ENCODE measurements around the gene MAS1L. TPM values are rescaled to one million over a fixed set of nuclear protein-coding genes. Genes with fewer than 3 reads are reported as not detected.

MAS1L gene
- polyA plus RNA-seq, 3 donors, result not detected

DNA sequence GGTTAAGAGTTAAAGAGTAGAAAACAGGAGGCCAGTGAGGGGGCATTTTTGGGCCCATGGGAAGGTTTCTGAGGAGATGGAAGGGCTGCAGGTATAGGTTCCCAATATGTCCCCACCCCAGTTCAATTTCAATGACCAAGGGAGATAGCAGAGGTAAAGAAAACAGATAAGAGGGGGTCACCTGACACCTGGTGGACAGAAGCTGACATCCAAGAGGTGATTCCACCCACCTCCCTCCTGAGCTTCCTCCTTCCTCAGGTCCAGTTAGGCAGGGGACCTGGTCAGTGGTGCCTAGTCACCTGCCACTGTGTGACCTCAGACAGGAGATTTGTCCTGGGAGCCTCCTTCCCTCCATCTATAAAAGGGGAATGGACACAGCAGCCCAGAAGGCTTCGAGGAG is 29.5 kb upstream of the MAS1L start:
- no peak for DNase-seq (ENCODE audit: extremely low read depth in 1 of 11, low read depth in 9 of 11, low spot score in 4 of 11)

DNA sequence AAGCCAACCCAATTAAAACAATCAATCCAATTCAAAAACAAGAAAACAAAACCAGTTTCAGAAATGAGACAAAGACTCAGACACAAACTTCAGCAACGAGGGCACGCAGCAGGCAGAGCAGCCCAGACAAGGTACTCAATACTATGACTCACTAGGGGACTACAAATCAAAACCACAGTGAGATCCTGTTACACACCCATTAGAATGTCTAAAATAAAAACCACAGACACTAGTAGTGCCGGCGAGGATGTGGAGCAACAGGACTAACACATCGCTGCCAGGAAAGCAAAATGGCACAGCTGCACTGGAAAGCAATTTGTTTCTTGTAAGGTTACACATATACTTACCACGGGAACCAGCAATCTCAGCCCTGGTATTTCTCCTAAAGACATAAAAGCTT is 28.4 kb upstream of the MAS1L start:
- no peak for DNase-seq (ENCODE audit: extremely low read depth in 1 of 11, low read depth in 9 of 11, low spot score in 4 of 11)

DNA sequence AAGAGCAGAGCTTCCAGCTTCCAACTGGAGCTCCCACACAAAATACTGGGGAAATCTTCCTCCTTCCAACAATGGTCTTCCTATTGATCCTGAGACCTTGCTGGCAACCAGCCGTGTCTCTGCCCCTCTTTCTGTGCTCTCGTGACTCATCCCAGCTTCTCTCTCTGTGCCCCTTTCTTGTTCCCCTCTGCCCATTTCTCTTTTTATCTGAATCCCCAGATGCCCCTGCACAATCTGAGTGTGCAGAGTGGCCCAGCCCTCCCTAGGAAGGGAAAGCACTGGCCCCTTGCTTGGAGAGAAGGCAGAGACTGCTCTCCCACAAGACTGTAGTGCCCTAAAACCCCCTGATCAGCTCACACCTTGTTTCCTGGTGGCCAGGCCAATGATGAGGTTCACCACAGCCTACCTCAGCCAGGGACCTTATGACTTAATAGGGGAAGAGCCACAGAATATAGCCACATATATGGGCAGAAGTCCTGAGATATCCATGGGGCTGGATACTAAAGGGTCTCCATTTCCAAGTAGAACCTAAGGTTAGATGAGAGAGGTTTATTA is 23.1 kb upstream of the MAS1L start:
- no peak for DNase-seq (ENCODE audit: extremely low read depth in 1 of 11, low read depth in 9 of 11, low spot score in 4 of 11)

DNA sequence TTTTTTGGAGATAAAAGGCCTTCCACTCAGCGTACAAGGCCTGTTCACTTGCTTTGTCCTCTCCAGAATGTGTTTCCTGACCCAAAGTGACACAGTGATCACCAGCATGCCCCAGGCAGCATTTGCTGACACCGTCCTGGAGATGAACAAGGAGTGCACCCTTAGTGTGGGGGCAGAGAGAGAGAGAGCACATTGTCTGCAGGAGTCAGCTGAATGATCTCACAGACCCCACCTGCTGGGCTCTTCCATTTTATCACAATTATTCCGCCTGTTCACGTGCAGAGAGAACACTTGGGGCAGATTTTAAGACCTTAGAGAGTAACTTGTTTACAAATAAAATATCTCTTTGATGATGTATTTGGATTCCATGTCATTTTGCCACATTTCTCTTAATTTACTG is 22.4 kb upstream of the MAS1L start:
- no peak for DNase-seq (ENCODE audit: extremely low read depth in 1 of 11, low read depth in 9 of 11, low spot score in 4 of 11)

DNA sequence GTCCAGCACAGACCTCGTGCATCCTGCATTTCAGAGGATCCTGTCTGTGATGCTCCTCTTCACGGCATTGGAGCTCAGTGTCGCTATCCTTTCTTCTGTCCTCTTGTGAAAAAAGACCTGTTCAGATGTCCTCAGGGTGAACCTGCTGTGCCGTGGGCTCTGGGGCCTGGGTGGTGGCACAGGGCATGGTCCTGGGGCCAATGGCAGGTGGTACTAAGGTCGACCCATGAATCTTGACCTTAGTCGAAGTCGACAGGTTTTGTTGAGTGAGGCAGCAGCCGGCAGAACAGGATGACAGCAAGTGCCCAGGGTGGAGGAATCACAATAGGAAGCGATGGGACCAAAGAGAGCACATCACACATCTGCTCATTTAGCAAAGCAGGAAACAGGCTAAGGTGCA is 22.0 kb upstream of the MAS1L start:
- no peak for DNase-seq (ENCODE audit: extremely low read depth in 1 of 11, low read depth in 9 of 11, low spot score in 4 of 11)

DNA sequence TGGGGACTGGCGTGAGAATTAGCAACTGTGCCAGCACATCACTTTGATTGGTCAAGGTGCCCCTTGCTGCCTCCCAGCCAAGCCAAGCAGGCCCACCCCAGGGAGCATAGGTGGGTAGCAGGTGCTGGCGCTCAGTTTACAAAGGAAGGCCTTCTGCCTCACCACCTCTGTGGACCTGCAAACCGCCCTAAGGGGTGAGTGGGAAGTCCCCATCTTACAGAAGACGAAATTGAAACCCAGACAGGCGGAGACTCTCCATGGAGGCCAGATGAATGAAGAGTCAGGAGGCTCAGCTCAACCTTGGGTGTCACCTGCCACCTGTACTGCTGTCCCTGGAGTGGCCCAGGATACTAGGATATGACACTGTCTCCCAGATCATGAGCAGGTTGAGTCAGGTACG is 21.5 kb upstream of the MAS1L start:
- DNase-seq (ENCODE audit: extremely low read depth in 1 of 11, low read depth in 9 of 11, low spot score in 4 of 11), result no peak

DNA sequence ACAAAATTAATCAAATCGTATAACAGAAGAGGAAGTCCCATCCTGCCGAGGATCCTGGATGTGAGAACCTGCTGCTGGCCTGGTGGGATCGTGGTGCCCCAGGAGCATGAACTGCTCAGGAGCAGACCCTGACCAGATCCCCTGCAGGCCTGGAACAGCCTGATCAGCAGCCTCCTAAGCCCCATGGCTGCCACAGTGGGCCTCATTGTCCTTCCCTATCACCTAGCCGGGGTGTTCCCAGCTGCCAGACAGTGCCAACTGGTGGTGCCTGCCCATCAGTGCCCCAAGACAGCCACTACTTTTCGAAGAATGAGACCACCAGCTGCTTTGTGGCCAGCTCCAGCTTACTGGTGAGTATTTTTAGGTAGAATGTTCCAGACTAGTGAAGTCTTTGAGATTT is 19.6 kb upstream of the MAS1L start:
- DNase-seq (ENCODE audit: extremely low read depth in 1 of 11, low read depth in 9 of 11, low spot score in 4 of 11), result no peak

DNA sequence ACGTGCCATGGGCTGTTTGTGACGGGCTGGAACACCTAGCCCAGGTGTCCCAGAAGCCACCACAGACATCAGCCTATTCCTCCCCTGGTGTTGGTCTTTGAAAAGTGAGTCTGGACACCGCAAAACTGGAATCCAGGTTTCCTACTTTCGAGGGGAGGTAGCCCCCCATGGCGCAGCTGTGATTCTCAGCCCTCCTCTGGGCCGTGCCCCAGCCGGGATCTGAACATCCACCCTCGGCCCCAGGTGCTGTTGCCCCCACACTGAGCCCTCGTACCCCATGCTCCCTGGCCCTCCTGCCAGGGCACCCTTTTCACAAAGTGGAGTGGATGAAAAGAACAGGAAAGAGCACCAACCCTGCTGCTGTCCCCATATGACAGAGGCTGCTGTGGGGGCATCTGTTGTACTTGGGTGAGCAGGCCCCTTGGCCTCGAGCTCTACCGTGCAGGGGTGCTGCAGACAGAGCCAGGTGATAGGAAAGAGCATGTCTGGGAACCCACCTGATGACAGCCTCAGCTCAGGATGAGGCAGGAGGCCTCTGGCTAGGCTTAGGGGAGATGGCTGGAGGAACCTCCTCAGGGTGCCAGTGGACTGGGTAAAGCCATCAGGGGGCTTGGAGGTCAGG is 18.8 kb upstream of the MAS1L start:
- DNase-seq (ENCODE audit: extremely low read depth in 1 of 11, low read depth in 9 of 11, low spot score in 4 of 11), result no peak

DNA sequence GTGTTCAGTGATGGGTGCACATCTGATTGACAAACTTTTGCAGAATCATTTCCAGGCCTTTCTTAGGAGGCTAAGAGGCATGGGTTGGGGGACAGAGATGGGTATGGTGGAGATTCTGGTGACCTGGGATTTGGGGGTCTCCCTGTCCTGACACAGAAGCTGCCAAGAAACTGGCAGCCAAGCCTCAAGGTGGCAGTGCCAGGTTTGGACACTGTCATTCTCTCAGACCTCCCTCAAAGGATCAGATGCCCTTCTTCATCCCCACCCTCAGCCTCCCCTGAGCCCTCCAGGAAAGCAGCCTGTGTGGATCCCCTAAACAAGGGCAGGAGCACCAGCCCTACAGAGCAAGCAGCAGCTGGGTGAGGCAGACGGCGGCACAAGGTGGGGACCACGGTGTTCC is 18.1 kb upstream of the MAS1L start:
- no peak for DNase-seq (ENCODE audit: extremely low read depth in 1 of 11, low read depth in 9 of 11, low spot score in 4 of 11)

DNA sequence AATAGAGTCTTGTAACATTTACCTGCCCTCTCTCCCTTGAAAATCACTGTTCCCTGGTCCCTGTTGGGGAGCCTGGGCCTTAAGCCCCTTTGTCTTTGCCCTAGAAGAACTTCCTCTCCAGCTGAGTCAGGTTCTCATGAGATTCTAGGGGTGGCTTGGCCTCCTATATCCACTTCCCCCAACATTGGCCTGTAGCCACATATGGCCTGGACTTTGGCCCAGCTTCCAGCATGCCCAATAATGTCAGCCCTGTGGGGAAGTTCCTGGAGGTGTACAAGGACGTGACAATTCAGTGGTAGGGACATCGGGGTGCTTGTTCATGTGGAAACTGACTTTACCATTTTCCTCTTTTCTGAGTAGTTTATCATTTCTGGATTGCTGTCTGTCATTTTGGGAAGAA is 17.2 kb upstream of the MAS1L start:
- no peak for DNase-seq (ENCODE audit: extremely low read depth in 1 of 11, low read depth in 9 of 11, low spot score in 4 of 11)

DNA sequence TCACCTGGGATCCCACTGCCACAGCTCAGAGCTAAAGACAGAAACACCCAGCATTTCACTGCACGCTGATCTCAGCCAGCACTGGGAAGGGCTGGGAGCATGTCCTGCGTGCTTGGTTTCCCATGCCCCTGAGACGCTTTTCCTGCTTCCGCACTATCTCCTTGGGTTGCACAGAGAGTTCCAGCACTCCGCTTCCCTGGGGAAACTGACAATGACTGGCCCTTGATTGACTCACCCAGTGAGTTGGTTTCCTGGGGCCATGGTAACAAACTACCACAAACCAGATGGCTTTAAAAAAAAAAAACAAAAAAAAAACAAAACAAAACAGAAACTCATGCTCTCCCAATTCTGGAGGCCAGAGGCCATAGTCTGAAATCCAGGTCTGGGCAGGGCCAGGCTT is 14.8 kb upstream of the MAS1L start:
- no peak for DNase-seq (ENCODE audit: extremely low read depth in 1 of 11, low read depth in 9 of 11, low spot score in 4 of 11)

DNA sequence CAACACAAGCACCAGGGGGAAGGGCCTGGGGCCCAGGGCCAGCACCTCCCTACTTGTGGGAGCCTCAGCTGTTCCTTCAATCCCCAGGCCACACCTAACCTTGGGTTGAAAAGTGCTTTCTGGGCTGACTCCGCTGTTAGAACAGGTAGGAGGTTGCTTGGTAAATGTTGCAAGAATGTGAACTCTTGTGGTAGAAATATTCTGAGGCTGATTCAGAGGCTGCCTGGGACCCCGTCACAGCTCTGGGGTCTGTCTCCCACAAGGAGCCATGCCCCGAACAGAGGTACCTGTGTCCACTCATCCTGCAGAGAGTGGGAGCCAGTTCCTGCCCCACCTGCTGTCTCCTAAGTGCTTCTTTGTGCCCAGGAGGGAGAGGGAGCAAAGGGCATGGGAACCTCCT is 14.4 kb upstream of the MAS1L start:
- no peak for DNase-seq (ENCODE audit: extremely low read depth in 1 of 11, low read depth in 9 of 11, low spot score in 4 of 11)

DNA sequence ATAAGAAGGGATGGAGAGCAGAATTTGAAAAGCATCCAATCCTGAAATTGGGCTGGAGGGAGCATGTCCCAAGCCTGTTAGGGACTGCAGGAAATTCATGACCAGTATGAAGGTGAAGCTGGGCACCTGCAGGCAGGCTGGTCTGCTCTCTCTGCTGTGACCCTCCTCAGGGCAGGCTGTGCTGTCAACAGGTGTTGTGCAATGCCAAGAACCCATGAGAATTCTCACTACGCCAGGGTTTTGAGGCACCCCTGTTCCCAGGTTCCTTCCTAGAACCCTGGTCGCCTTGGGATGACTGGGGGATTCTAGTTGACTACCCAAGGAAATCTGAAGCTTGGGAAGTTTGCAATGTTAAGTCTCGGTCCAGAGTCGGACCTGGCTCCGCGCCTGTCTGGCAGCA is 13.3 kb upstream of the MAS1L start:
- DNase-seq (ENCODE audit: extremely low read depth in 1 of 11, low read depth in 9 of 11, low spot score in 4 of 11), result no peak

DNA sequence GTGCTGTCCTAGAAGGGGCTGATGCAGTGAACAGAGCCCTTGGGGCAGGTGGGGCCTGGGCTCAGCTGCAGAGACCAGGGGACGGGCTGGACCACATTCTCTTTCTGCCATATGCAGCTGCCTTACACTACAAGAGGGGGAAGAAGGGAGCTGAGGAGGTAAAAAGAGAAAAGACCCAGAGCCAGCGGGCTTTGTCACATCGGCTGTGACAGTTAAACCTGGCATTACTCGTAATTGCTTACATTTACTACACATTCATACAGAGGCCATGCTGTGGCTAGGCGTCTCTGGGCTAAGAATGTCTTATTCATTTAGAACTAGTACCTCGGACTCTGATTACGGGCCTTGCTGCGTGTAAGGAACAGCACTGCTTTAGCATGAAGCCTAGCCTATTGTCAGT is 12.8 kb upstream of the MAS1L start:
- no peak for DNase-seq (ENCODE audit: extremely low read depth in 1 of 11, low read depth in 9 of 11, low spot score in 4 of 11)

DNA sequence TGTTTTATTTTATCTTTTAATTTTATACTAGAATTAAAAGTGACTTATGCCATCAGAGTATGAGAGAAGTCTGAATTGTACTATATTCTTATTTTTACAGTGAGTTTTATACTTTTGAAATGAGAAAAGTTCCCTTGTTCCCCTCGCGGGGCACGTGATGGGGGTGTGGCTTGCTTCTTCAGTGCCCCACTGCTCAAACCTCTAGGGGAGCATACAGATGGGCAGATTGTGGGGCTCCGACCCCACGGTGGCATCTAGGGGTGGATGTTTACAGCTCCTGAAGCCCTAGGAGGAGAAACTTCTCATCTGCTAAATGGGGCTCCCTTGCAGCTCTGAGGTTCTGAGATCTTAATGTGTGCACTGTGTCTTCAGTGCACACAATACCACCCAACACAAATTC is 11.9 kb upstream of the MAS1L start:
- DNase-seq (ENCODE audit: extremely low read depth in 1 of 11, low read depth in 9 of 11, low spot score in 4 of 11), result no peak

DNA sequence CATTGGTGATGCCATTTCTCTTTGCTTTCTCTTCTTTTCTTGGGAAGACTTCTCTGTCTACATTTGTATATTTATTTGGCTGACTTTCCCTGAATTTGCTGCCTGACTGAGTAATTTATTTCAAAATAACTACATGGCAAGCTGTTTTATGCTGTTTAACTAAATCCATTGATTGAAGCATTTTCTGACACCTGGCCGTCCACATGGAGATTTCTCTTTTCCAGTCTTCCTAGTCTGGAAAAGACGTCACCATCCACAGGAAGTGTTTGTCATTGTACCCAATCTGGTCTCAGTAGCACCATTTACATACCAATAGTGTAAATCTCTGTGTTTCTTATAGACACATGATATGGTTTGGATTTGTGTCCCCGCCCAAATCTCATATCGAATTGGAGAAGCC is 9.2 kb upstream of the MAS1L start:
- DNase-seq (ENCODE audit: extremely low read depth in 1 of 11, low read depth in 9 of 11, low spot score in 4 of 11), result no peak

DNA sequence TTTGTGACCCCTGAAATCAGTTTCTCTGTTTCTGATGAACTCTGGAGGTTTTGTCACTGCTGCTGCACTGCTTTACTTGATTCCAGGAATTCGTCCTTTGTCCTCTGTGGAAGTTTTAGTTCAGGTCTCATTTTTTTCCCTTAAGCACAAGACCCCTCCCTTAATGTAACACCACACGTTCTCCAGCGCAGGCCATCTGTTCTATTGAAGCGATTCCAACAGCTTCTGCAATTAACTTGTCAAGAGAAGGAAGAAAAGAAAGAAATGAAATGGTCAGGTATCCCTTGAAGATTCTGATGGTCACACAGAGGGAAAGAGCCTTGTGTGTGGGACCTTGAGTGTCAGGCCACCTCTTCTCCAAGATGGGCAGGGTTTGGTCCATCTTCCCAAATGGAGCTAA is 7.8 kb upstream of the MAS1L start:
- no peak for DNase-seq (ENCODE audit: extremely low read depth in 1 of 11, low read depth in 9 of 11, low spot score in 4 of 11)

DNA sequence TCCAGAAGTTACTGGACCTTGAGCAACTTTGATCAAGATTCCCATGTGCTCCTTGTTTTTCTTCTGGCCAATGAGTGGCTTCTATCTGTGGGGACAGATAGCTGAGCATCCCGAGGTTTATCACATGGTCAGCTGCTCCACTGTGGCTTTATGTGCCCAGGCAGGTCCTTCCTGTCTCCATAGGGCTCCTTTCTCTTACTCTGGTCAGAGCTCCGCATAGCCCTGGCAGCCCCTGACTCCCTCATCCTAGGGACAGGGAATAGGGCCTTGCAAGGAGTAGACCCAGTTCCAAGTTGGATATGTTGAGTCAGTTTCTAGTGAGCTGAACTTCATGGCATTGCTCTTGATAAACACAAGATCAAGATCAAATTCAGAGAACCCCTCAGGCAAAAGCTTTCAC is 6.4 kb upstream of the MAS1L start:
- DNase-seq (ENCODE audit: extremely low read depth in 1 of 11, low read depth in 9 of 11, low spot score in 4 of 11), result no peak

DNA sequence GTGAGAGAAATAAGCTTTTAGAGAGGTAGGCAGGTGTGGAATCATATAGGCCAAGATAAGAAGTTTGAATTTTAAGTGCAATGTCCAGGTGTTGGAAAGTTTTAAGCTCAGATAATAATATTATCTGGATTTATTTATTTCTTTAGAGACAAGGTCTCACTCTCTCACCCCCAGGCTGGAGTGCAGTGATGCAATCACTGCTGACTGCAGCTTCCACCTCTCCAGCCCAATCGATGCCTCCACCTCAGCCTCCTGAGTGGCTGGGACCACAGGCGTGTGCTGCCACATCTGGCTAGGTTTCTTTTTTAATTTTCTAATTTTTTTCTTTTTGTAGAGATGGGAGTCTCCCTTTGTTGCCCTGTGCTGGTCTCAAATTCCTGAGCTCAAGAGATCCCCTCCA is 5.5 kb upstream of the MAS1L start:
- no peak for DNase-seq (ENCODE audit: extremely low read depth in 1 of 11, low read depth in 9 of 11, low spot score in 4 of 11)

DNA sequence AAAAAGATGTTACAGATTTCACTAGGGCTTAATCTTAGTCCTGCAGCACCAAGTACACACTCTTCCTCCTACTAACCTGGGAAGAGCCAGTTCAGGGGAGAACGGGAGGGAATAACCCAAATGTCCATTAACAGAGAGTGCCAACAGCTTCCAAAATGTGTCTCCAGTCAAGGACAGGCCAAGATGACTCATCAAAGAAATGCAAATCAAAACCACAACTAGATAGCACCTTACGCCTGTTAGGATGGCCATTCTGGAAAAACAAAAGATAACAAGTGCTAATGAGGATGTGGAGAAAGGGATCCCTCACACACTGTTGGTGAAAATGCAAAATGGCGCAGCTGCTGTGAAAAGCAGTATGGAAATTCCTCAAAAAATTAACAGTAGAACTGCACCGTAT is 3.8 kb upstream of the MAS1L start:
- no peak for DNase-seq (ENCODE audit: extremely low read depth in 1 of 11, low read depth in 9 of 11, low spot score in 4 of 11)

DNA sequence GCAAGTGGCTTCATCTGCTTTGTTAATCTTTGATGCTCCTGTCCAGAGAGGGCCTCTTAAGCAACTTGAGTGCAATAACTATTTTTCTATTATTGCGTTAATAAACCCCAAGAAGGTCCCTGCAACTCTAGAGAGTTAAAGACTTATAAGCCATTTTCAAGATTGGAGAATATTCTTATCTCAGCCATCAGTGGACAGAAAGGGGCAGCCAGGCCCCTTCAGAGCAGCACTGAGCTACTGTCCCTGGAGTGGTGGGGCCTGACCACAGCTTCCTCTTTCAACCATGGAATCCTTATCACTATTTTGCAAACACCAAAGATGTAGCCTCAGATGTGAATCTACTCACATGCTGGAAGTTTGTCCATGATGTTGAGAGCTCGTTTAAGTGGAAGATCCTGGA is 2.8 kb upstream of the MAS1L start:
- no peak for DNase-seq (ENCODE audit: extremely low read depth in 1 of 11, low read depth in 9 of 11, low spot score in 4 of 11)

DNA sequence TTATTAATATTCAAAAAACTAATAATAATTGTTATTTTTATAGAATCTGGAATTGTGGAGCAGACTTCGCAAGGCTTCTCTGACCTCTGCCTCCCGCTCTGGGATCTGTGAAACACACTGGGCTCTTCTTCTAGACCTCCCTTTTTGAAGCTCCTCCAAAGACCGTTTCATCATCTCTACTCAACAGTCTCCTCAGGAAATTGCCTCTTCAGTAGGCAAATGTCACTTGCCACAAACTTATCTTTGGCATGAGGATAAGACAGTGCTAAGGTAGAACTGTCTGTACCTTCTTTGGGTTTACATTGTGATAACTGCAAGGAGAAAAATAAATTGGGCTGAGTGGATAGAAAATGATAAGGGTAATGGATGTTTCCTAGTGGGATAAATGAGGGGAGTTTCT is 2.3 kb upstream of the MAS1L start:
- DNase-seq (ENCODE audit: extremely low read depth in 1 of 11, low read depth in 9 of 11, low spot score in 4 of 11), result no peak
